ENCODE data around the gene ACCSL. TPM values are rescaled to one million over a fixed set of nuclear protein-coding genes. Genes with fewer than 3 reads are reported as not detected.

ACCSL gene
- polyA plus RNA-seq, 1 of the 3 experiments (the other 2 are of a cell fraction): not detected

DNA sequence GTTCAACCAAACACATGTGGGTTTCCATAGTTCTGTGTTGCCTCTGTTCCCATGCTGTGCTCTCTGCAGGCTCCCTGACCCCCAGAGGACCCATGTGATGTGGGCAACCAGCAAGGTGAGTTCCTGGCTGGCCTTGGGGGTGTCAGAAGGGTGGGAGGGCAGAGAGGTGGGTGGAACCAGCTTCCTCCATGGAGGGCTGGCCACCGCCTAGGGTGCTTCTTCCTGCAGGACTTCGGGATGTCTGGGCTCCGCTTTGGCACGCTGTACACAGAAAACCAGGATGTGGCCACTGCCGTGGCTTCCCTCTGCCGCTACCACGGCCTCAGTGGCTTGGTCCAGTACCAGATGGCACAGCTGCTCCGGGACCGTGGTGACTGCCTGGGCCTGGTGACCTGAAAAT lies 33.2 kb downstream of the ACCSL start:
- Histone ChIP-seq H3K27ac (ENCODE audit: low read depth in 2 of 2, low read length in 1 of 2) (no peak overlapping the region), H3K9me3 (no peaks in the 10 kb centered on the region), H3K4me3 (ENCODE audit: low read depth in 2 of 2, low read length in 1 of 2) (no peak overlapping the region), H3K4me2 (no peak overlapping the region), H3K4me1 (ENCODE audit: control insufficient read depth in 1 of 2, insufficient read depth in 2 of 2, low read depth in 1 of 2, low read length in 1 of 2) (no peaks in the 10 kb centered on the region), H3K79me2 (ENCODE audit: insufficient read depth) (no peaks in the 10 kb centered on the region), H3K36me3 (replicated peaks in 1 of 2; ENCODE audit: control insufficient read depth in 1 of 2, insufficient read depth in 2 of 2, low read length in 1 of 2) (no peaks in the 10 kb centered on the region), H3K9ac (no peak overlapping the region), H3K9me2 (no peaks in the 10 kb centered on the region), H4K20me1 (ENCODE audit: insufficient read depth) (no peaks in the 10 kb centered on the region), H2AFZ (ENCODE audit: low read depth) (no peak overlapping the region), H3K27me3 (ENCODE audit: insufficient read depth) (no peaks in the 10 kb centered on the region), H3F3A (replicated peaks; ENCODE audit: insufficient read depth) (no peaks in the 10 kb centered on the region)
- WGBS (ENCODE audit: low lambda C conversion rate): 65% methylated on average over 7 of the region's 9 CpGs
- POLR2A ChIA-PET: interaction anchor here (1.0 kb wide), 1 partner anchor 9 kb away, joined by 3 read pairs; no protein-coding TSS in a partner anchor
- CTCF ChIA-PET: interaction anchor here (1.1 to 3.2 kb wide), 2 partner anchors 9 to 13 kb away, joined by 3 to 27 read pairs; partner anchors contain the start of gene EXT2
- TF ChIP-seq, protein P1, sequence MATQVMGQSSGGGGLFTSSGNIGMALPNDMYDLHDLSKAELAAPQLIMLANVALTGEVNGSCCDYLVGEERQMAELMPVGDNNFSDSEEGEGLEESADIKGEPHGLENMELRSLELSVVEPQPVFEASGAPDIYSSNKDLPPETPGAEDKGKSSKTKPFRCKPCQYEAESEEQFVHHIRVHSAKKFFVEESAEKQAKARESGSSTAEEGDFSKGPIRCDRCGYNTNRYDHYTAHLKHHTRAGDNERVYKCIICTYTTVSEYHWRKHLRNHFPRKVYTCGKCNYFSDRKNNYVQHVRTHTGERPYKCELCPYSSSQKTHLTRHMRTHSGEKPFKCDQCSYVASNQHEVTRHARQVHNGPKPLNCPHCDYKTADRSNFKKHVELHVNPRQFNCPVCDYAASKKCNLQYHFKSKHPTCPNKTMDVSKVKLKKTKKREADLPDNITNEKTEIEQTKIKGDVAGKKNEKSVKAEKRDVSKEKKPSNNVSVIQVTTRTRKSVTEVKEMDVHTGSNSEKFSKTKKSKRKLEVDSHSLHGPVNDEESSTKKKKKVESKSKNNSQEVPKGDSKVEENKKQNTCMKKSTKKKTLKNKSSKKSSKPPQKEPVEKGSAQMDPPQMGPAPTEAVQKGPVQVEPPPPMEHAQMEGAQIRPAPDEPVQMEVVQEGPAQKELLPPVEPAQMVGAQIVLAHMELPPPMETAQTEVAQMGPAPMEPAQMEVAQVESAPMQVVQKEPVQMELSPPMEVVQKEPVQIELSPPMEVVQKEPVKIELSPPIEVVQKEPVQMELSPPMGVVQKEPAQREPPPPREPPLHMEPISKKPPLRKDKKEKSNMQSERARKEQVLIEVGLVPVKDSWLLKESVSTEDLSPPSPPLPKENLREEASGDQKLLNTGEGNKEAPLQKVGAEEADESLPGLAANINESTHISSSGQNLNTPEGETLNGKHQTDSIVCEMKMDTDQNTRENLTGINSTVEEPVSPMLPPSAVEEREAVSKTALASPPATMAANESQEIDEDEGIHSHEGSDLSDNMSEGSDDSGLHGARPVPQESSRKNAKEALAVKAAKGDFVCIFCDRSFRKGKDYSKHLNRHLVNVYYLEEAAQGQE (IDR thresholded peaks at IDR 0.05; ENCODE audit: low read depth, low read length): no peak
- no peak for TF ChIP-seq GATA2 (CRISPR knock-in tag; IDR thresholded peaks at IDR 0.05)
- TF ChIP-seq FOXM1 (IDR thresholded peaks at IDR 0.05; ENCODE audit: low read depth): no peak
- TF ChIP-seq RAD21 (IDR thresholded peaks at IDR 0.05; ENCODE audit: low read length): no peak
- no peak for TF ChIP-seq MEF2A (IDR thresholded peaks at IDR 0.05; ENCODE audit: borderline replicate concordance, low read depth)
- no peak for TF ChIP-seq FOXJ3 (CRISPR knock-in tag; IDR thresholded peaks at IDR 0.05)
- no peak for TF ChIP-seq RFX5 (IDR thresholded peaks at IDR 0.05; ENCODE audit: low read length)
- TF ChIP-seq FOSL2 (IDR thresholded peaks at IDR 0.05; ENCODE audit: borderline replicate concordance, low read depth): no peak
- no peak for TF ChIP-seq CHD2 (IDR thresholded peaks at IDR 0.05; ENCODE audit: low read length, partially characterized antibody)
- TF ChIP-seq TEAD4 (IDR thresholded peaks at IDR 0.05; ENCODE audit: borderline replicate concordance, insufficient read depth): no peak
- TF ChIP-seq TAF1 (IDR thresholded peaks at IDR 0.05; ENCODE audit: borderline replicate concordance, low read depth, low read length): no peak
- TF ChIP-seq NRF1 (IDR thresholded peaks at IDR 0.05; ENCODE audit: low read depth, low read length): no peak
- no peak for TF ChIP-seq SIN3A (IDR thresholded peaks at IDR 0.05; ENCODE audit: borderline replicate concordance, low read depth, low read length)
- no peak for TF ChIP-seq SMC3 (IDR thresholded peaks at IDR 0.05; ENCODE audit: low read depth, low read length)
- DNase-seq: no peak

DNA sequence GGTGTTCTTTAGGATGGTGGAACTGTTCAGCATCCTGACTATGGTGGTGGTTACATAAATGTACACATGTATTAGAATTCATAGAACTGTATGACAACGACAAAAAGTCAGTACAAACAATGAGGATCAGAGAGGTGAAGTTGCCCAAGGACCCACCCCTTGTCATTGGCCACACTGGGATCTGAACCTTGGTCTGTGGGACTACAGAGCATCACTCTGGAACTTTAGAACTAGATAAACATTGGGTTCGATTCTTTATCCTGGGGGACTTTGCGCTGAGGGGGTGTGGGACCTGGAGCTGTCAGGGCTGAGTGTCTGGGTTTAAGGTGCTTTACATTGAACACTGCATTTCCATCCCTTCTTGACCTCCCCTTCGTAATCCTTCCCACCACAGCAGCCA lies 34.9 kb downstream of the ACCSL start:
- Histone ChIP-seq H3K4me1 (ENCODE audit: control insufficient read depth in 1 of 2, insufficient read depth in 2 of 2, low read depth in 1 of 2, low read length in 1 of 2) (no peaks in the 10 kb centered on the region), H3K79me2 (ENCODE audit: insufficient read depth) (no peaks in the 10 kb centered on the region), H3K9me2 (no peaks in the 10 kb centered on the region), H3K4me3 (ENCODE audit: low read depth in 2 of 2, low read length in 1 of 2) (no peak overlapping the region), H3F3A (replicated peaks; ENCODE audit: insufficient read depth) (no peaks in the 10 kb centered on the region), H3K9me3 (no peaks in the 10 kb centered on the region), H3K9ac (no peak overlapping the region), H3K27me3 (ENCODE audit: insufficient read depth) (no peaks in the 10 kb centered on the region), H3K4me2 (no peak overlapping the region), H3K27ac (ENCODE audit: low read depth in 2 of 2, low read length in 1 of 2) (no peak overlapping the region), H3K36me3 (replicated peaks in 1 of 2; ENCODE audit: control insufficient read depth in 1 of 2, insufficient read depth in 2 of 2, low read length in 1 of 2) (no peaks in the 10 kb centered on the region), H2AFZ (ENCODE audit: low read depth) (no peak overlapping the region), H4K20me1 (ENCODE audit: insufficient read depth) (no peaks in the 10 kb centered on the region)
- POLR2A ChIA-PET: no interaction called here
- DNase-seq: no peak
- WGBS (ENCODE audit: low lambda C conversion rate): 75% methylated on average over 3 of the region's 4 CpGs
- CTCF ChIA-PET: interaction anchor here (2.1 to 3.2 kb wide), 2 partner anchors 12 to 16 kb away, joined by 6 to 27 read pairs; partner anchors contain the start of genes ACCS and EXT2
- TF ChIP-seq TEAD4 (IDR thresholded peaks at IDR 0.05; ENCODE audit: borderline replicate concordance, insufficient read depth) (no peak), YY1 (IDR thresholded peaks at IDR 0.05; ENCODE audit: low read depth) (no peak), RXRA (IDR thresholded peaks at IDR 0.05; ENCODE audit: borderline replicate concordance, low read depth) (no peak), MXI1 (IDR thresholded peaks at IDR 0.05; ENCODE audit: low read depth, low read length) (no peak), FOXM1 (IDR thresholded peaks at IDR 0.05; ENCODE audit: low read depth) (no peak), GABPA (IDR thresholded peaks at IDR 0.05; ENCODE audit: low read depth) (no peak), TAF1 (IDR thresholded peaks at IDR 0.05; ENCODE audit: borderline replicate concordance, low read depth, low read length) (no peak), SIN3A (IDR thresholded peaks at IDR 0.05; ENCODE audit: borderline replicate concordance, low read depth, low read length) (no peak), NRF1 (IDR thresholded peaks at IDR 0.05; ENCODE audit: low read depth, low read length) (no peak), GATA2 (CRISPR knock-in tag; IDR thresholded peaks at IDR 0.05) (no peak), EZH2phosphoT487 (IDR thresholded peaks at IDR 0.05; ENCODE audit: borderline replicate concordance, low read depth) (no peak)
- TF ChIP-seq, protein P1 (IDR thresholded peaks at IDR 0.05; ENCODE audit: low read depth, low read length): no peak
